Heart left ventricle (tissue), 13 donors: ENCODE measurements around the gene POLR3H.

ENCODE experiments used
- POLR2A ChIP-seq, 2 donors: fragments of 450-650 bp; IDR thresholded peaks; one replicate each; pipeline ENCODE4 v1.6.1; 2017; ENCODE audit warnings: antibody characterized with exemption in 2 of 2, mild to moderate bottlenecking in 2 of 2, moderate library complexity in 2 of 2
- TF ChIP-seq, protein P1 (sequence below), 12 donors: fragments of 200-600 bp; sonication (generic) in 4 of 12; IDR thresholded peaks; one replicate each; pipeline versions ENCODE4 v1.5.0 to v1.8.0; 2018 to 2022; ENCODE audit warnings: antibody characterized with exemption in 12 of 12, mild to moderate bottlenecking in 5 of 12
- donor health status: ischemic (EF 13 %, LVEDD 7.1; RV severe dilation, severe dysfunction).
- donor health status: DM: no; HTN: yes; CAD: no.
- donor health status: DM: no; HTN: no; CAD: no.
- donor health status: ischemic (EF 25% LVEDD 6.9; RV normal size, moderate dysfunction).
- donor health status: ischemic (EF 25% LVEDD 5.7; RV mildly dilated, moderate dysfunction).
- donor health status: ischemic (EF 35%, LVEDD 5.7; RV mildly dilated, moderate dysfunction).
- donor health status: nonischemic (EF 11% LVEDD 7.7; RV severe dilation, severe dysfunction).
- donor health status: DM: yes; HTN: yes; CAD: no.
- donor health status: PGD.
- donor health status: ischemic (EF 29% LVEDD 5.4; RV normal size, mild dysfunction).
- donor health status: nonischemic (EF 23%, LVEDD 6.1; RV moderate dilation, normal function).

DNA sequence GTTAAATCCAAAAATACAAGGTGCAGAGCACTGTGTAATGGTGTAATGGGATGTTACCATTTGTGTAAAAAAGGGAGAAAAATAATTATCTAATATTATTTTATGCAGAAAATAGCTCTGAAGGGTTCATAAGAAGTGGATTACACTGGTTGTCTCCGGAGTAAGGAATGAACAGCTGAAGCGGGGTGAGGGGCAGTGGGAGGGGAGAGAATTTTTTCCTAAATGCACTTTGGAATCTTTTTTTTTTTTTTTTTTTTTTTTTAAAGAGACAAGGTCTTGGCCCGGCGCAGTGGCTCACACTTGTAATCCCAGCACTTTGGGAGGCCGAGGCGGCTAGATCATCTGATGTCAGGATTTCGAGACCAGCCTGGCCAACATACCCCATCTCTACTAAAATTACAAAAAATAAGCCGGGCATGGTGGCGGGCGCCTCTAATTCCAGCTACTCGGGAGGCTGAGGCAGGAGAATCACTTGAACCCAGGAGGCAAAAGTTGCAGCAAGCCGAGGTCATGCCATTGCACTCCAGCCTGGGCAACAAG lies 6.8 kb upstream of the POLR3H start:
- TF ChIP-seq, protein P1, sequence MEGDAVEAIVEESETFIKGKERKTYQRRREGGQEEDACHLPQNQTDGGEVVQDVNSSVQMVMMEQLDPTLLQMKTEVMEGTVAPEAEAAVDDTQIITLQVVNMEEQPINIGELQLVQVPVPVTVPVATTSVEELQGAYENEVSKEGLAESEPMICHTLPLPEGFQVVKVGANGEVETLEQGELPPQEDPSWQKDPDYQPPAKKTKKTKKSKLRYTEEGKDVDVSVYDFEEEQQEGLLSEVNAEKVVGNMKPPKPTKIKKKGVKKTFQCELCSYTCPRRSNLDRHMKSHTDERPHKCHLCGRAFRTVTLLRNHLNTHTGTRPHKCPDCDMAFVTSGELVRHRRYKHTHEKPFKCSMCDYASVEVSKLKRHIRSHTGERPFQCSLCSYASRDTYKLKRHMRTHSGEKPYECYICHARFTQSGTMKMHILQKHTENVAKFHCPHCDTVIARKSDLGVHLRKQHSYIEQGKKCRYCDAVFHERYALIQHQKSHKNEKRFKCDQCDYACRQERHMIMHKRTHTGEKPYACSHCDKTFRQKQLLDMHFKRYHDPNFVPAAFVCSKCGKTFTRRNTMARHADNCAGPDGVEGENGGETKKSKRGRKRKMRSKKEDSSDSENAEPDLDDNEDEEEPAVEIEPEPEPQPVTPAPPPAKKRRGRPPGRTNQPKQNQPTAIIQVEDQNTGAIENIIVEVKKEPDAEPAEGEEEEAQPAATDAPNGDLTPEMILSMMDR (IDR thresholded peaks at IDR 0.05) = no peak
- no peak for TF ChIP-seq POLR2A (IDR thresholded peaks at IDR 0.05)
